ENCODE results near the gene INTS6L.

- TF ChIP-seq CTCF (IDR thresholded peaks at IDR 0.05) (no peak), POLR2A (IDR thresholded peaks at IDR 0.05) (no peak)
Observed at GRCh38 chrX:135528254-135528653, 7.8 kb downstream of the INTS6L start.

Data from uterus (tissue), 2 donors.